Measurements from ENCODE around the gene CMTM7.
A peak's percentile ranks its signal among the peaks of the same experiment; 100 is the strongest.

Gene CMTM7, protein sequence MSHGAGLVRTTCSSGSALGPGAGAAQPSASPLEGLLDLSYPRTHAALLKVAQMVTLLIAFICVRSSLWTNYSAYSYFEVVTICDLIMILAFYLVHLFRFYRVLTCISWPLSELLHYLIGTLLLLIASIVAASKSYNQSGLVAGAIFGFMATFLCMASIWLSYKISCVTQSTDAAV

DNA sequence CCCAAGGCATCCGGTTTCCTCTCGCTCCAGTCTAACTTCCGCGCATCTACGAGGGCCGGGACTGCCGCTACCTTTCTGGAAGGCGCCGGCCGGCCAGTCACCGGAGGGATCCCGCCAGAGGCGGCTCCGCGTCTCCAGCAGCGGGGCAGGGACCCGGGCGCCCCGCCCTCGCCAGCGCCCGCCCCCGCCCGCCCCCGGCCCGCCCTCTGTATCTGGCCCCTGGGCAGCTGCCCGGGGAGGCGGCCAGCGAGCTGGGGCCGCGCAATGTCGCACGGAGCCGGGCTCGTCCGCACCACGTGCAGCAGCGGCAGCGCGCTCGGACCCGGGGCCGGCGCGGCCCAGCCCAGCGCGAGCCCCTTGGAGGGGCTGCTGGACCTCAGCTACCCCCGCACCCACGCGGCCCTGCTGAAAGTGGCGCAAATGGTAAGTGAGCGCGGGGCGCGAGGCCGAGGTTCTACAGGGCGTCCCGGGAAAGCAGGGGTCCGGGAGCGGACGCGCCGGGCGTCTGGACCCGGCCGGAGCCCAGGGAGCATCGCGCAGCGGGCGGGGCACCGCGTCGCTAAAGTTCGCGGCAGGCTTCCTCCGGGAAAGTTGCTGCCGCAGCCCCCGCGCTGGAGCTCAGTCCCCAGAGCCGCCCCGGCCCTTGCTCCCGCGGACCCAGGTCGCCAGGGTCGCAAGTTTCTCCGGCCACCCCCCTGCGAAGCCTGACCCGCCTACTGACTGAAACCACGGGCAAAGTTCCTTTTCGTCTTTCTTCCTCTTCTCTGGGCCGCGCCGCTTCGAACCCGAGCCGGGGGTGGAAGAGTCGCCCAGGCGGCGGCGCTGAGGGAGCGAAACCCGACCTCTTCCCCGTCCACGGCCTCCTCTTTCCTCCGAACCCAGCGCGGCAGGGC, at the start of gene CMTM7:
TSS of gene CMTM7 (plus strand) at position 211 of the 893 bp plus-strand sequence. CDS start at position 265, 54 bp downstream.
- DNase-seq = peak; percentile 69

DNA sequence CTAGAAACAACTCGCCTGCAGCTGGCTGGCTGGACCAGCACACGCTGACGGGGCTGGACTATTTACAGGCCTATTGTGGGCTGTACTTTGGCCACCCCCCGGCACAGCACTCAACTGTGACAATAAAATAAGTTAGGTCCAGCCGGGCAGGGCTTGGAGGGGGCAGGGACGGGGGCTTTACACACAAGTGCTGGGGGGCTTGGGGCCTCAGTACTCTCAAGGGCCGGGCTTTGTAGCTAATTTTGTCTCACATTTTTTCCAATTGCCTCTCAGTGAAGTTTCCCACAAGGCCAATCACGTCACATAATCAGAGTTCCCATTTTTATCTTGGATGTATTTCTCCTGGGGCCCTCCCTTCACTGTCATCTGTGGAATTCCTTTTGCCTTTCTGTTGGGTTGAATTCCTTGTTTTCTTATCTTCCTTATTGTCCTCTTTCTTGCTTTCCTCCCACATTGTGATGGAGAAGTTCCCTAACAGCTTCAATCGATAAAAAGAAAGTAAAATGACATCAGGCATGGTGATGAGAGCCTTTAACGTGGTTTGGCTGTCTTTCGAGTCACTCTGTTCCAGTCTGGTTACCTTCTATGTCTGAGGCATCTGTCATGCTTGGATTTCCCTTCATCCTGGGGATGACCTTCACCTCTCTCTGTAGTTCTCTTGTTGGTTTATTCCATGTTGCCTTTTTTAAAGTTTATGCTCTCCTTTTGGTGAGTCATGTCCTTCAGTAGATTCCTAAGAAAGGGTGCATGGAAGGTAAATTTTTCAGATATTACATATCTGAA, 44.1 kb upstream of the CMTM7 start:
- no peak for DNase-seq

DNA sequence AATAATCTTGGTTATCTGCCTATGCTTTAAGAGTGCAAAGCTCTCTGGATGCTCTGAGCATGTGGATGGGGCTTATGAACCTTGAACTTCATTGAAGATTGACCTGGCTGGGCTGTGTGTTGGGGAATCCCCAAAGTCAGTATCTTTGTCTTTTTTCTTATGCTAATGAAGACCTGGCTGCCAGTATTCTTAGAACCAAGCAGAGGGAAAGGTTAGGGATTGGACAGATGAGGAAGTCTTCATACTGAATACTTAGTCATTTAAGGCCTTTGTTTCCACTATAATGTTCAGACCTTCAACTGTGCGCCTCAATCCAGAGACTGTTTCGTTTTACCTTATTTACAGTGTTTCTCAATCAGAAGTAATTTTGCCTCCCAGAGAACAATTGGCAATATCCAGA, 42.5 kb upstream of the CMTM7 start:
- DNase-seq = no peak

DNA sequence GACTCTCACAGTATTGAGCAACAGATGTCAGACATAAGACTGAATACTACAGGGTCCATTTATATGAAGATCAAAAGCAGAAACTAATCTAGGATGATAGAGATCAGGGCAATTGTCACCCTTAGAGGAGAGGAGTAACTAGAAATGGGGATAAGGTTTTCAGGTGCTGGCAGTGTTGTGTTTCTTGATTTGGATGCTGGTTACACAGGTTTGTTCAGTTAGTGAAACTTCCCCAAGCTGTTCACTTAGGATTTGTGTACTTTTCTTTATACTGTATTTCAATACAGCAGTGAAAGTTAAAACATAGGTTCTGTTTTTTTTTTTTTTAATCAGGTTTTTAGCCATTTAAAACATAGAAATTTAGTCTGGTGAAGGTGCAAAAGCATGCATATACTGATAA, 39.1 kb upstream of the CMTM7 start:
- no peak for DNase-seq

DNA sequence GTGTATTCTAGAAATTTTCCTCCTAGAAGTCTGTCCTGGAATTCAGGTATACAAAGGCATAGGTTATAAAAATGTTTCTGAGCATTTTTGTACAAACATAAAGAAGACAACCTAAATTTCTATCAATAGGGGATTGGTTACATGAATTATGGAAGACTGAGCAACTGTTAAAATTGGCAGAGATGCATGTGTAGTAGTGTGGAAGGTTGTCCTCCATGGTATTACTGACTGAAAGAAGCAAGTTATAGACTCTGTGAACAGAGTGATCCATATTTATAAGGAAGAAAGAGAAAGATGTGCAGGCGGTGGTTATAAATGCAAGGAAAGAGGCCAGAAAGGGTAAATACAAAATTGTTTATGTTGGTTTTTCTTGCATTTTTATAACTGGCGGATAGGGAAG, 38.3 kb upstream of the CMTM7 start:
- DNase-seq = no peak

DNA sequence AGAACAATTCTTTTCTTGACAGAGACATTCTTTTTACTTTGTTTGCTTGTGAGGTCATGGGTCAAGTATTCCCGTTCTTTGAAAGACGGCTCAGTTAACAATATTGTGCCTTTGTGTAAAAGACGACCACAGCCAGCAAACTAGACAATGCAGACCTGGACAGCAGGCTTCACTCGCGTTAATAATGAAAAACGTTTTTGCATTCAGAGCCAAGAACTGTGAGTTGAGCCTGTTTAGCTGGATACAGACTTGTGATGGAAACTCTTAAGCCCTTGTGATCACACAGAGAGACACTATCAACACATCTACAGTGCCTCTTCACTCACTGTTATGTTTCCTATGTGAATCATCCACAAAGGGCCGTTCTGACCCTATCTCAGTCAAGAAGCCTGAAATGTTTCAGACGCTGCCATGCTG, 37.3 kb upstream of the CMTM7 start:
- no peak for DNase-seq

DNA sequence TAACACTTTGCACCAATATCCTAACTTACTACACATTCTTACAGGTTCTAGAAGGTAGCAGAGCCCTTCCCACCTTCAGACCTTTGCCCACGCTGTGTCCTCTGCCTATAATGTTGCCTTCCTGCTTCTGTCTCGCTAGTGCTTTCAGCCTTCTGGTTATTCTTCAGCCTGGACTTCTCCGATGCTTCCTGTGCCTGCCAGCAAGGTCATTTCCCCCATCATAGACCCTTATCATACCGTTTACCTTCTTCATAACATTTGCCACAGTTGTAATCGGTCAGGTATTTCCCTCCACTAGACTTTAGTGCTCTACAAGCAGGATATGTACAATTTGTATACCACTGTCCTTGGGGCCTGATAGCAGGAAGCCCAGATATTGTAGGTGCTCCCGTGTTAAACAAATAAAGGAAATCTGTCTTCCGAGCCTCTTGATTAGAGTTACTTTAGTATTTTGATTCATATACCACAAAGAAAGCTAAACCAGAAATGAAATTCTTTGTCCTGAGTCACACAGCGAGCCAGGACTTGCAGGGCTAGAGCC, 35.8 kb upstream of the CMTM7 start:
- DNase-seq = no peak

DNA sequence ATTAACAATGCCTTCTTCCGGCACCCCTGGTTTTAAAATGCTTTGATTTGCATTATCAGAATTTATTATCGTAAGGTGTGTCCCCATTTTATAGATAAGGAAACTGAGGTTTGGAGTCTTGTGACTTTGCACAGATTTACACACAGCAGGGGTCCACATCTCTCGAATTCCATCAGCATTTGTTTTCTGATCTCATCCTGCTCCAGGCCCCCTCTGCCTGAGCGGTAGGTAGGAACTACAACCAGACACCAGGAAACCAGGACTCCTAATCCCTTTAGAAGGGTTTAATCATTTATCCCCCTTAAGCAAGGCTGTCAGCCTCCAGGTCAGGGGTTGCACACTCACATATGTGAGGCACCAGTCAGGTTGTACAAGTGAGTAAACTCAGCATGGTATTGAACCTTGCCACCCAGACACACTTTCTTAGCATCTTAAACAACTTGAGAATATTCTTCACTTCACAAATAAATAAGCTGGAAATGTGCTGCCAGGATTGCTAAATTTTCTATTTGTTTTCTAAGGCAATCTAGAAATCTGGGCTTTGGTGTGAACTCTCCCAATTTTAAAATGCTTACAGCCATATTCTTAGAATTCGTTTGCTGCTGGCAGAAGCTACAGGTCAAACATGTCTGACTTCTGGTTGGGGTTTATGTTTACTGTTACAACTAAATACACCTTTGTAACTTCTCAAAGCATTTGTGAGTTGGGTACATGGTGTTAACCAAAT, 31.7 kb upstream of the CMTM7 start:
- DNase-seq = no peak

DNA sequence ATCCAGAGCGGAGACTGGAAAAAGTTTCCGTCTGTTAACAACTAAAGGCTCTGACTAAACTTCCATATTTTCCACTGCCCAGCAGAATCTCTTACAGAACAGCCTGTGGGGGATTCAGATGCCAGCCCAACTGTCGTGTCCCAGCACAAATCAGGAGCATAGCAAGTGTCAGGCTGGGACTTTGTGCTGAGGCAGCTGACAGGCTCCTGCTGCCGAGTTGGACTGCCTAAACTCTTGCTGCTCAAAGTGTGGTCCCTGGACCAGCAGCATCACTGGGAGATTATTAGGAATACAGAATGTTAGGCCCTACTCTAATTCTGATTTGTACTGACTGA, 31.2 kb upstream of the CMTM7 start:
- DNase-seq = no peak

DNA sequence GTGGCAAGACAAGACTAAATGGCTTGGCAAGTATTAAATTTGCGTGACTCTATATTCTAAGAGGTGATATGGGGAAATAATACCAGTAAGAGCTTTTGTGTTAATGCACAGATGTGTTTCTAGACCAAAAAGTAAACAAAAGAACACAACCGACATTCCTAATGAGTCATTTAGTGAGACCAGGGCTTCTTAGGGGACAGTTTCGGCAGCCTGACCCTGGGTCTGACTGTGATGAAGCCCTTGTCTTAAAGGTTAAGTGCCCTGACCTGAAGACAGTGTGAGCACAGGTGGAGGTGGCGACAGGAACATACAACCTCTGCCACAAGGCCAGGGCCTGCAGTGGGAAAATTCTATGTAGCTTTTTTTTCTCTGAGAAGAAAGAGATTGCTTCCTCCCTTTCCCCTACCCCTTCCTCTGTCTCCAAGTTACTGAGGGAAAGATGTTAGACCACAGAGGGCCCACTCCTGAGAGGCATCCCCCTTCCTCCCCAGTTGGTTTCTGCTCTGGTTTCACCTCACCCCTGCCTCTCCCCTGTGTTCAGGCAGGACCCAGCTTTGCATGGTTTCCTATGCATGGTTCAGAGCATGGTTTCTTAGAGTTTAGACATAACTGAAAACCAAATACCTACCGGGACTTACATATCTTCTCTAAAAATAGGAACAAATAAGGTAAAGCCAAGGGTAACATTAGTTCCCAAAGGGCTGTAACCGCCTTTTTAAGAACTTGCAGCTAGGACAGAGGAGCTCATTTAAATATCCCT, 24.8 kb upstream of the CMTM7 start:
- DNase-seq = no peak

DNA sequence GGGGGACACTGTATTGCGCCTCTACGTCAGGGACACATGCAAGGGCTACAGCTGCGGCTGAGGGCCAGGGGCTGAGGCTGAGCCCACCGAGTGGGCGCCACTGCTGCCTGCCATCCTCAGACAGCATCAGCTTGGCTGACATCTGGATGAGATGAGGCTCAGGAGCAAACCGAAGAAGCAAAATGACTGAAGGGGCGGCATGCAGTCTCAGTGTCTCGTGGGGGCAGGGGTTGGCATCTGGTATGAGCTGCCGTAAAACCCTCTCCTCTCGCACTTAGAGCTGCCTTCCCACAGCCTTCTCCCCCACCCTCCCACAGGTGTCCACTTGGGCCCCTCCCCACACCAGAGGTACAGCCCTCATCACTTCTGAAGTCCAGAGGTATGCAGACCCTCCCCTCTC, 24.2 kb upstream of the CMTM7 start:
- DNase-seq = no peak

DNA sequence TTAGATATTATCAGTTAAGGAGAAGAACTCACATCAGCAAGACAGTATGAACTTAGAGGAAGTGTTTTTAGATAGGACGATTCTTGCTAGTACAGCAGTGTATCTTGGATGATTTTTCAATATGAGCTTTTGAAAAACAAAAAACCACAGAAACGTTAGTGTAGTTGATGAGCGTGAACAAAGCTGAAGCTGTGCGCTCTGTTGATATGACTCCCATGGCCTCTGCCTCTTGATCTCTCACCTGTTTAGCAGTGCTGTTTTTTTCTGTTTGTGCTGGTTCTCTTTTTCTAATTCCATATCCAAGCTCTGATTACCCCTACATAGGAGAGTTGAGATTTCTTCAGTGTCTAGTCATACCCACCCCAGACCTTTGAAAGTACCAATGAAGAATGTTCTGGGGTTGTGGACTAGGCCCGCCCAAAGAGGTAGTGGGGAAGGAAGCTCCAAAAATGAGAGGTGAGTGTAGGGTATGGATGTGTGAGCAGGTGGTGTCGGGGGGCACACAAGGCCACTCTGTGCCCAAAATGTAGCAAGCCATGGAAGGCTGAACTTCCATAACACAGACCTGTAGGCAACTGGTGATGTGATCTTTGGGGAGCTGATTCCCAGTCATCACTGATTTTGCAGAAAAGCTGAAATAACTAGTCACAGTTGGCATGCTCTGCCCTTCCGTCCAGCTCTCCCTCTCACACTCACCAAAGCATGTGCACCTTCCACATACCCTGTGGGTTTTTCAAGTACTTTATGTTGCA, 20.0 kb upstream of the CMTM7 start:
- peak; percentile 31 for DNase-seq

DNA sequence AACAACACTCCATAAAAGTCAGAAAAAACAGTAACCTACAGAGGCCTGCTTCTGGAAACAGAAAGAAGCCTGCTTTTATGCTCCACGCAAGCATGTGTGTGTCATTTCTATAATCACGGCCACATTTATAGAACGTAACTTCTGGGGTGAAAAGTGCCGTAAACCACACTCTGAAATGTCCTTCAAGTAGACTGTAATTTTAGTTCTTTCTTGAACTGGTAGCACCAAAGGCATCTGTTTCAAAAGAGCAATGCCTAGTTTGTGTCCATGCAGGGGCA, 19.5 kb upstream of the CMTM7 start:
- no peak for DNase-seq

DNA sequence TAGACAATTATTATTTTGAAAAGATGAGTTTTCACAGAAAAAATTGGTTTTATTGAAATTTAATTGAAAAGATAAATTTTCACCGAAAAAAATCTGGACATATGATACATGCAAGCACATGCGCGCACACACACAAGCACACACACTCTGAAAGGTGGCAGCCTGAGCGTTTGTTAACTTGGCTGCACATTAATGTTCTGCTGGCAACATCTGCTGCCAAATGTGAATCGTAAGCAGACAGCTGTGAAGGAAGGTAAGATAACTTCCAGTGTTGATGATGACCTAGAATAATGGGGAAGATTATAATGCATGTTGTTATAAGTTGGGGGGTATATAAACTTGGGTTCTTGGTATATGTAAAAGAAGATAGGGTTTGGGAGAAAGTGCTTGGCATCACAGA, 18.4 kb upstream of the CMTM7 start:
- DNase-seq = no peak

DNA sequence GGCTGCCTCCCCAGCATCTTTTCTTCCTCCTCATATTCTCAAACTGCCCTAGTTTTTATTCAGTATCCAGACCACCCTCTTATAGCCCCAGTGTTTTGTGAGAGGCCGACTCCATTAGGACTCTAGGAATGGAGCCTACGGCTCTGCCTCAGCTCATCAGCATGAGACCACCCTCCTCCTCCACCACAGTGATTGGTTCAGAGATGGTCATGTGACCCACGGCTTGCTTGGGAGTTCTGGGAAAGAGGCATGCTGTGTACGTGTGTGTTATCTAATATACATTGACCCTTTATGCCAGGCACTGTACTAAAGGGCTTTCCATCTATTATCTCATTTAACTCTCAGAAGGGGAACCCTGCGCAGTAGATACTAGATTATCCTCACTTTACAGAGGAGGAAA, 17.8 kb upstream of the CMTM7 start:
- no peak for DNase-seq

DNA sequence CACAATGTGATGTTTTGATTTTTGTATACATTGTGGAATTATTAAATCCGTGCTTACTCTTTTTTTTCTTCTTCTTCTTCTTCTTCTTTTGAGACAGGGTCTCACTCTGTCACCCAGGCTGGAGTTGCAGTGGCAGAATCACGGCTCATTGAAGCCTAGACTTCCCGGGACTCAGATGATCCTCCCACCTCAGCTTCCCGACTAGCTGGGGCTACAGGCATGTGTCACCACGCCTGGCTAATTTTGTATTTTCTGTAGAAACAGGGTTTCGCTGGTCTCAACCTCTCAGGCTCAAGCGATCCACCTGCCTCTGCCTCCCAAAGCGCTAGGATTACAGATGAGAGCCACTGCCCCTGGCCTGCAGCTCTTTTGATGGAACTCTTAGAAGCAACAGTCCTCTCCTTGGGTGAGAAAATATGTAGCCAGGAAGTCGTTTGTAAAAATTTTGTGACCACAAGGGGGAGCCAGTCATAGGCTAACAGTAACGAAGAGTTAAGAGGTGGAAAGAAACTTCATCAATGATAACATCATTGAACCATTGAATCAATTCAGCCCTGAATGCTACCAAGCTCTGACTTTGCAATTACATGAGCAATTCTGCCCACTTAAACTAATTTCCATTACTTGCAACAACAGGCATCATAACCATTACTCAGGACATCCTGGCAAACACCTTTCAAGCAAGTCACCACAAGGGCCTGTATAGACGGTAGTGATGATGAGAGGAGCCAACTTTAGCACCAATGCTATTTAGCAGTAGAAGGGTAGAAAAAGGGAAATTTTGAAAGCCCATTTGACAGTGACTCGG, 16.7 kb upstream of the CMTM7 start:
- DNase-seq = peak; percentile 86

DNA sequence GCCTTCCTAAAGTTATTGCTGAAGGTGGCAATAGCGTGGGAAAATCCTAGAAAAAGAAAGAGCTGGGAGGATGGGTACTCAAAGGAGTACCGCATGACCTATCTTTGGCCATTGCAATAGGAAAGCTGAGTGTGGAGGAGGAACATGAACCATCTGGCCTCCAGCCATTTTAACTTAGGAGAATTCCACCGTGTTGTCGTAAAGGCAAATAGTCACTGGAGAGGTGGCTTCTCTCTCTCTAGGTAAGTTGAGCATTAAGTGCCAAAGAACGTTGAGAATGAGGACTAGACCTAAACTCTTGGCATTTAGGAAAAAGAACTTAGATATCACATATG, 16.1 kb upstream of the CMTM7 start:
- no peak for DNase-seq

DNA sequence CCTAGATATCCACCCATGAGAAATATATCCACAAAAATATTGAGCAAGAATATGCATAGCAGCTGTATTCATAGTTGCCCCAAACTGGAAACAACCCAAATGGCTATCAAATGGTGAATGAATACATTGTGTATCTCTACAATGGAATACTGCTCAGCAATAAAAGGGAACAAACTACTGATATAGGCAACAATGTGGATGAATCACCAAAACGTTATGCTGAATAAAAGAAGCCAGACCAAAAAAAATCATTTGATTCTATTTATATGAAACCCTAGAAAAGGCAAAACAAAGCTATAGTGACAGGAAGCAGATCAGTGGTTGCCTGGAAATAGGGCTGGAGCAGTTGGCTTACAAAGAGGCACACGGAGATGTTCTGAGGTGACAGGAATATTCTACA, 15.5 kb upstream of the CMTM7 start:
- no peak for DNase-seq

DNA sequence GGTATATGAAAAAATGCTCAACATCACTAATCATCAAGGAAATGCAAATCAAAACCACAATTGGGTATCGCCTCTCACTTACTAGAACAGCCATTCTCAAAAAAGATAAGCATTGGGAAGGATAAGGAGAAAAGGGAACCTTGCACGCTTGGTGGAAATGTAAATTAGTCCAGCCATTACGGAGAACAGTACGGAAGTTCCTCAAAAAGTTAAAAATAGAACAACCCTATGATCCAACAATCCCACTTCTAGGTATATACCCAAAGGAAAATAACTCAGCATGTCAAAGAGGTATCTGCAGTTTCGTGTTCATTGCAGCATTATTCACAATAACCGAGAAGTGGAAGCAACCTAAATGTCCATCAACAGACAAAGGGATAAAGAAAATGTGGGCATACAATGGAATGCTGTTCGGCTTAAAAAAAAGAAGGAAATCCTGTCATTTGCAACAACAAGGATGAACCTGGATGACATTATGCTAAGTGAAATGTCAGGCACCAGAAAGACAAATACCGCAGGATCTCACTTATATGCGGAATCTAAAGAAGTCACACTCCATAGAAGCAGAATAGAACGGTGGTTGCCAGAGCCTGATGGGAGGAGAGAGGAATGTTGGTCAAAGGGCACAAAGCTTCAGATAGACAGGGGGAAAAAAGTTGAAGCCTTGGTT, 11.7 kb upstream of the CMTM7 start:
- no peak for DNase-seq

DNA sequence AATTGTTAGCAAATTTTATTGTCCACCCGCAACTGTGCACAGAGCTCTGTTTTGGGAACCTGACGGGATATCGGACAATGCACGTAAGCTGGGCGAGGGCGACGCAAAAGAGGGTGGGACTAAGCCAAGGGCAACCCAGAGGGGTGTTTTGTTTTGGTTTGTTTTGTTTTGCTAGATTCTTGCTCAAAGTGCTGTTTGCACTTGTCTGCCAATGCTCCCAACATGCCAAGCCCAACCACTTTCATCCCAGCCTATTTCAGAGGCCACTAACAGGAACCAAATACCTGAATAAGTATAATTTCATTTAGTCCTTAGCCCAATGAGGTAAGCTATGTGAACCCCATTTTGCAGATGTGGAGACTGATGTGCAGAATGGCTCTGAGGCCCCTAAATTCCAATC, 9.7 kb upstream of the CMTM7 start:
- no peak for DNase-seq

Measured in CD4-positive, alpha-beta T cell treated with Interleukin-12 subunit alpha and Interleukin-12 subunit beta, for 1 hour (primary cell).